Measurements from ENCODE around the gene SRPX.

SRPX gene

DNA sequence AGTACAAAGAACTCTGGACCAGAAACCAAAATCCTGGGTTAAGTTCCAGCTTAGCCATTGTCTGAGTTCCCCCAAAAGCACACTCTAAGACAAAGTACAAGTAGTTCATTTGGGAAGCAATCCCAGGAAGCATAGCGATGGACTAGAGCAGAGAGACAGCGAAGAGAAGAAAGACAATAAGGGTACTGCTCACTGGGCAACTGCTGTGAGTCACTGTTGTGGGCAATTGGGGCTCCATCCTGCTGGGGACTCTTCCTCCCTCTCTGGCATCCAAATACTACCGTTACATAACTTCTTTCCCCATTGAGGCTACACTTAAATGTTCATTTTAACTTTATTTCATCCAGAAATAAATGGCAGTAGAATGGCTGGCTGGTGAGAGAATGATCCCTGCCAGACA lies 14.1 kb downstream of the SRPX start:
- DNase-seq (ENCODE audit: low read depth), result no peak

DNA sequence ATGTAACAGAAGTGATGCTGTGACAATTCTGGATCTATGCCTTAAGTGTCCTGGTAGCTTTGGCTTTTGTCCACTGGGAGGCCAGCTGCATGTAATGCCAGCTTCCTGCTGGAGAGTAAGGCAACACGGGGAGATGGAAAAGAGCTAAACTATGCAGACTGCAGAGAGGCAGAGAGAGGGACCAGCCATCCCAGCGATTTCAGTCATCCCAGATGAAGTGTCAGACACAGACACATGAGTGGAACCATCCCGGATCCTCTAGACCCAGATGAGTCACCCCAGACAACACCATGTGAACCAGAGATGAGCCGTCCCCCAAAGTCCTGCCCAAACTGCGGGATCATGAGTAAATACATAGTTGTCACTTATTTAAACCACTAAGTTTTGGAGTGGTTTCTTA lies 14.6 kb downstream of the SRPX start:
- no peak for DNase-seq (ENCODE audit: low read depth)

DNA sequence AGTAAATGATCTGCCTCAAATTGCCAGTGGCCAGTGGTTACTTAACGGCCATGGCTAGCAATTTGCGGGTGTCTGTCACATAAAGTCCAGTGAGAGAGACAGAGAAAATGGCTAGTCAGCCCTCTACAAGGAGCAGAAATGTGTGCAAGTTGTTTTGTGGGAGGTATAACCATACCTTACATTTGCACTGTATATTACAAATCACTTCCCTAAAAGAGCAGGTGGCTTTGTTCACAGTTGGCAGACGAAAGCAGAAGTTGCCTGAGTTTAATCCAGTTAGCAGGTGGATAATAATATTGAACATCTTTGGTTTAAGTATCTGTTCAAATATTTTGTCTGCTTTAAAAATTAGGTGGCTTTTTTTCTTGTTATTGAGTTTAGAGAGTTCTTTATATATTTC lies 15.6 kb downstream of the SRPX start:
- no peak for DNase-seq (ENCODE audit: low read depth)

DNA sequence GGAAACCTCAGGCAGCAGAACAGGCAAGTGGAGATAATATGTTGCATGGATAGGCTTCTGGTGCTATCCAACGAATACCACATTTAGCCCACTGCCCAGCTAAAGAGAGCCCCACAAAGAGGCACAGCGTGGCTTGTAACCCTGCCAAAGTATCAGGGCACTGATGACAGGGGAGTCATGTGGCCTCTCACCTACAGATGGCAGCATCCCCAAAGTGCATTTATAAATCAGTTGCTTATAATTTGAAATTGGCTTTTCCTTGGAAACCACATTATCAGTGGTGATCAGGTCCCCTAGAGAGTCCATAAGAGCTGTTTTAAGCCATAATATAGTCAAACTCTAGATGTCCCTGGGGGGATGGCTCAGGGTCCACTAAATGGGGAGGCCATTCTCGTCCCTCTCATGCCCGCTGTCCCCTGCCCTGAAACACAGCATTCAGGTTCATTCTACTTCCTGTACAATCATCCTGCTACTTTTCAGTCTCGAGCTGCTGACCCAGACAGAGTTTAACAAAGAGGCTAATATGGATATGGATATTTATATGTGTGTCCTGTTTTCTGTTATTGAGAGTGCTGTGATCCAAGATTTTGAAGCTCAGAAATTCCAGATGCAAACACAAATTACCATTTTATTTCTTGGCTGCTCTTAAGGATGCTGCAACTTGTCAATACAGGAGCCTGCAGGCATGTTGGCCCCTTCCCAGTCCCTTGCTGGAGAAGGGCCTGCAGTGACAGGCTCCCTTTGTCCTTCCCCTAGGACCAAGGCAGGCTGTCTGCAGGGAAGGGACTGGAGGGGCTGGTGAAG lies 28.5 kb downstream of the SRPX start:
- no peak for DNase-seq (ENCODE audit: low read depth)

DNA sequence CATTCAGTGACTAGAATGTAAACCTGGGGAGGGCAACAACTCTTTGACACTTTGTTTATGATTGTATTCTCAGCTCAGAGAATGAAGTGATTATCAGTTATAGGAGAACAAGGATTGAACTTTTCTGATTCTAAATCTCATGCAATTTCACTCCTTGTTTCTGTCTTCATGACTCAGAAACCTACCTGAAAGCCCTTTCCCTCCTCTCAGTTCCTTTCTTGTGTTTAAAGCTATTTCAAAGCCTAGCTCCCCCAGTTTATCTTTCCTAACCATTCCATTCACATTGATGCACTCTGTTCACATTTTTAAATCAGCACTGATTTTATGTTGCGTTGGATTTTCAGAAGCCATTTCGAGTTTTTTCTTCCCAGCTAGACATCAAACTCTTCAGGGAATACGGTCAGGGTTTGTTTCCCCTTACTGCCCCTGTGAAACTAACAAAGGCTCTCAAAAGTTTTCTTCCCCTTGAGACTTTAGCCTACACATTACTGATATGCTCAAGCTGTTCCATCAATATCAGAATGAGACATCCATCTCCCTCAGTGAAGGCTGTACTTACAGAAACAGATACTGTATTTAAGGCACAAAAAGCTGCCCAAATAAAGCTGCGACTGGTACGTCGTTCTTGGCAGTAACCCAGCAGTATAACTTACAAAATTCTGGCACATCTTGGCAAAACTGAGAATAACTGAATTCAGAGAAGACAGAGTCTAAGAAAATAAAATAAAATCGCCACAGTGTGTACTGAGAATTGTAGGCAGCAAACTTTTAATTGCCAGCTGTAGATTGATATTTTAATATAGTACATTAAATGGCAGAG lies 31.0 kb downstream of the SRPX start:
- no peak for DNase-seq (ENCODE audit: low read depth)

DNA sequence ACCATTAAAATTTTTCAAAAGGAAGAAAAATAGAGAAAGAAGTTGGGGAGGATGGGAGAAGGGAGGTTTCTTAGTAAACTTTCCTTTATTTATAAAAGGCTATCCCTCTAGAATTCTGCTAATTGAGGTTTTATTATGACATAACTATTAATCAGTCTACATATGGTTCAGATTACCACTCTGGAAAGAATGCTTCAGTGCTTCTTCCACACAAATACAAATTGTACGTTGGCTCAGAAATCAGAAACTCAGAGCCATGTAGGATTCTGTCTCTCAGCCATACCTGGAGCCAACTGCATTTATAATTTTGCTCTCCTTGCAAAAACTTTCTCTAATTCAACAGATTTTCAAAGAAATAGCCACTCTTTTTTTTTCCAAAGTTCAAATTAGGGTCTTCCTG lies 37.1 kb downstream of the SRPX start:
- DNase-seq (ENCODE audit: low read depth), result no peak

DNA sequence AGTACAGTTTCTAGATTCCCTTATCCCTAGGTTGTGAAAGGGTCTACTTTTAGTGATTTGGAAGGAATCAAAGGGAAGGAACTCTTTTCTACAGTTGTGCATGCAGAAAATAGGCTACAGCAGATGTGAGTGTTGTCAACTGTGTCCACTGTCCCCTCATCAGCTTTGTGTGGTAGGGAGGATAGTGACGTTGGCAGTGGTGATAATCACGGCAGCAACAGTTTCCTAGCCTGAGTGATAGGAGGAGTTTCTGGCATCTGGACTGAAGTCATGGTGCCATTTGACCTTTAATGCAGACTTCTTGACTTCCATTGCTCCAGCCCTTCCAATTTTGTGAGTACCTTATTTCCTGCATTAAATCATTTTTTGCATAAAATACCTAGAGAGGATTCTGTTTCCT lies 39.3 kb downstream of the SRPX start:
- DNase-seq (ENCODE audit: low read depth), result no peak

DNA sequence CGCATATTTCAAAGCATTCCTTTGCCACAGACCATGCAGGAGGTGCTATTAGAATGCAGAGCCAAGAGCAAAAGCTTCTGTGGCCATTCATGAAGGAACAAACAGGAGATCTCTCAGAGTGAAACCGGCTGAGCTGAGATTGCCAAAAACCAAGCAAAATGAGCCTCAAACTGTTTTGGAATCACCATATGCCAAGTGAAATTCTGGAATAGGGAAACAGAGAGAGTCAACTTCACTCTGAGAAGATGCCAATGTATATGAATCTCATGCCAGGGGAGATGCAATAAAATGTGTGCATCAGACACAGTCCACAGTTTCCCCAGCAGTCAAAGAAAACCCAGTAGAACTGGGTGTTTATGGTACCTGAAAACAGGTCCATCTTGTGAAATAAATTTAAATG lies 42.3 kb downstream of the SRPX start:
- DNase-seq (ENCODE audit: low read depth), result no peak

DNA sequence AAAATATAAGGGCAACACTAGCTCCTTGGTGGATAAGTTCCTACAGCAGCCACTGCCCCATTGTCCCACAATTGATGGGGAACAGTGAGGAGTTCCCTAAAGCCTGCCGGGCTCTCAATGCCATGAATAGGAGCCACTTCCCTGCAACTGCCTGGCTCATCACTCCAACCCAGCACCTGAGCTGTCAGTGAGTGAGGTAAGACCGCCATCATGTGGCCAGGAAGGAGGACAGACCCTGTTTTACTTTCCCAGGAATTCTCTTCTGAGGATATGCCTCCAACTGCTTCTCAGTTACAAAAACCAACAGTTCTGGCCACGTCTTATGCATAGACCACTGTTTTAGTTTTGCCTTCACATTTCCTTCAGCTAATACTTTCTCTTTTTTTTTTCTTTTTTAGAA lies 45.5 kb downstream of the SRPX start:
- DNase-seq (ENCODE audit: low read depth), result no peak

DNA sequence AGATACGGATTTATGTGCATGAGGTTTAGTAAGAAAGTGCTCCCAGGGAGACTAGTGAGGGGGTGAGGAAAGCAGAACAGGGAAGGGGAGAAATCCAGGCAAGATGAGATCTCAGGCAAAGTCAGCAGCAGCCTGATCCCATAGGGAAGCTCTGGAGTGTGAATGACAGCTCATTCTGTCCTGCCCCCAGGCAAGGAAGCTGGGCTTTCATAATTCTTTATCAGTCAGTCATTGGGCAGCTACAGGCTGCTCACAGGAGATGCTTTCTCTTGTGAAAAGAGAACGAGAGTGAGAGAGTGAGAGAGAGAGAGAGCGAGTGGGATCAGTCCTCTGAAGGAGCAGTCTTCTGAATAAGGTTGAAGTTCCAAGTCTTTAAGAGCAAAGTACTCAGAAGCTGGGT lies 48.1 kb downstream of the SRPX start:
- DNase-seq (ENCODE audit: low read depth), result no peak

DNA sequence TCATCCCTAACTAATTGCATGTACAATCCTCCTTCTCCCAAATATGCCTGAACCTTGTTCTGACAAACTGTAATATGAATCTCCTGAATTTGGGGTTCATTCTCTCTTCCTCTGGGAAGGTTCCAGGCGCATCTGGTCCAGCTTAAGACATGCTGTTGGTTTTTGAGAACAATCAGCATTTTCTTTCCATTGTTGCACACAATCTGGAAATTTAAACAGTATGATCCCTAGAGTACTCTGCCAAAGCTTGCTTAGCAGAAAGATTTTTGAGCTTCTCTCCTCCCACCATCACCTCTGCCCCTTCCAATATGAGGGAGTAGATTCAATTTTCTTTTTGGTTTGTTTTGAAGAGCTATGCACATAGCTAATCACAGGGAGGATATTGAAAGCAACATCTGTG lies 50.1 kb downstream of the SRPX start:
- DNase-seq (ENCODE audit: low read depth), result no peak

DNA sequence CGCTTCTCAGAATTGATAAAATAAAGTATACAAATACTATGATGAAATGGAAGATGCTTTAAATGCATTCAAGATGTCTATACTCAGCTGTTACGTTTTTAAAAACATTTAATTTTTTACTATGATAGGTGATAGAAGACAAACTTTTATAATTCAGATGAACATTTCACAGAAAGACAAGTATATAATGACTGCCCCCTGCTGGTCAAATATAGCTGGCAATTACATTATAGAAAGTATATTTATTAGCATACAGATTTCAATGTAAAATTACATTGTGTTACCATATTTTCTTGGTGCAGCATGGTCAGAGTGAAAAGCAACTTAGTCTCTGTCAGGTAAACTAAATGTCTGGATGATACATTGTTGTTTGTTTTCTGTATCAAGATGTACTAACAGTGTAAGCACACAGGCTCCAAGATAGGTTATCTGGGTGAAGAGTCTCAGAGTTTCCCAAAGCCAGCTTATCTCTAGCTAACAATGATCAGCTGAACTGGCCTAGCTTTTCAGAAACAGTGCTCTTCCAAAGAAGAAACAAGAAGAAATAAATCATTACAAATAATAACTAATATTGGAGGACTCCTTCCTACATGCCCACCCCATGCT lies 54.1 kb downstream of the SRPX start:
- no peak for DNase-seq (ENCODE audit: low read depth)

DNA sequence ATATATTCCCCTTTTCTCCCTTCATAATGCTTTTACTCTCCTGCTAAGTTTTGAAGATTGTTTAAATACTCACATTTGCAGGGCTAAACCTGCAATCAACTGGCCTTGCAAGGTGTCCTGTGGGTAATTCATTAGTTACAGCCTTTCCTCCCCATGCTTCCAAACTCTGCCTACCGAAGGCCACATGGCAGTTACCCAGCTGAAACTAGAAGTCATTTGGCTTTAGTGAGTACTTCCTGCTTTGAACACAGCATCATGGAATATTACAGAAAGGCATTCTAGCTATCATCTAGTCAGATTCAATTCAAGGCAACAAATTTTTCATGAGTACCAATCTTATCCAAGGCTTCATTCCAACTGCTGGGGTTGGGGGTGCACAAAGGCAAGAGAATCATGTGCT lies 55.6 kb downstream of the SRPX start:
- no peak for DNase-seq (ENCODE audit: low read depth)

DNA sequence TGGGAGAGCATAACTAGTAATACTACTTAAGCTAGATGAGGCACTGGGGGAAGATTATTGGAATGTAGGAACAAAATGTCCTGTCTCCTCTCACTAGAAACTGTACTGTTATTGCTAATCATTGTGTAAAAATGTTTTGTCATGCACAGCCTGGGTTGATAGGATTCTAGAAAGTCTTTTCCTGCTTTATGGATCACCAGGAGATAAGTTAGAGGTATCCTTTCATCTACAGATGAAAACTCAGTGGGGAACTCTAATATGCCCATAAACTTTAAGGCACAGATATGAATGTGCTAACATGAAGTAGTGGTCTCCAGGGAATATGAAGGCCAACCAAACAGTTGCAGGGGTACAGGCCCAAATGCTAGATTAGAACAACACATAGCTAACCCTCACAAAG lies 57.5 kb downstream of the SRPX start:
- no peak for DNase-seq (ENCODE audit: low read depth)

DNA sequence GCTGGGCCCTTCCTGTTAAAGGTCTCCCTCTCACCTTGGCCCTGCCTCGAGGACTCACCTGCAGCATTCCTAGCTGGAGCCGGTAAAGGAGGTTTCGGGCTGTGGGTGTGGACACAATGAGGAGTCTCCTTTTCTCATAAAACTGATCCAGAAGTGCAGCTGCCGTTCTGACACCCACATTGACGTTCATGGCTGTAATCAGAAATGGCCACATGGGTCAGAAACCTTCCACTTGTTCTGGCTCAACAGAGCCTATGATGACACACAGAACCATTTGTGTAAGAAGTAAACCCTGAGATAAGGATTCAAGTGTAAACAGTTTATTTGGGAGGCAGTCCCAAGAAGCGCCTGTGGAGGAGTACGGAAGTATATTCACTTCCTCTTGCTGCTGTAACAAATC lies 63.8 kb downstream of the SRPX start:
- DNase-seq (ENCODE audit: low read depth), result no peak

DNA sequence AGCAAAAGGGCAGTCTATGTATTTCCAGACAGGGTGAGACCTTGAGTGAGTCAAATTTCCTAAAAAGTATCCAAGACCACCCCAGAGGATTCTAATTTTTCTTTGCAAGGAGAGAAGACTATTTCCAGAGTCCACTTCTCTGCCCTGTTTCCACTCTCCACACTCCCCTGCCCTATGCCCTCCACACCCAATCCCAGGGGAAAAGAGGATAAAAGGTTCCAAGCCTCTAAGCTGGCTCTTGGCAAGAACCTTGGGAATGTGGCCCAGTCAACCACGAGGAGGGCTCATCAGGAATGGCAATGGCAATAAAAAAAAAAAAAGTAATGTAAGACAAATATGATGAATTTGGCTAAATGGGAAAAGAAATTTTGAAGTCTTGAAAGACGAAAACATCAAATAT lies 65.9 kb downstream of the SRPX start:
- DNase-seq (ENCODE audit: low read depth), result no peak

DNA sequence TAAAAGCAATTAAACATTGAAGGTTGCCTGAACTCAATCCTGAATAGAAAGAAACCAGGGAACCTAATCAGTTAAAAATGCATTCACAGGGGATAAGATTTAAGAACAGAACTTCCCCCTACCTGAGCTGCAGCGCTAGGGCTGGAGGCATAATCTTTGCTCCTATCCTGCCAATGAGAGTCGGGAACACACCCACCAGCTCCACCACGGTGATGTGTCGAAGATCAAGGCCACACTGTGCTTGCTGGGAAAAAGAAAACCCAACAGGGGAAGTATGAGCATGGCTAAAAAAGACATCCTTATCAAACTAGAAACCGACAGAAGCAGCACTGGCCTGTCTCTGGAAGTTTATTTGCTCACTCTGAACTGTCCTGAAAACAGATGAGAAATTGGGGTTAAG lies 66.3 kb downstream of the SRPX start:
- no peak for DNase-seq (ENCODE audit: low read depth)

DNA sequence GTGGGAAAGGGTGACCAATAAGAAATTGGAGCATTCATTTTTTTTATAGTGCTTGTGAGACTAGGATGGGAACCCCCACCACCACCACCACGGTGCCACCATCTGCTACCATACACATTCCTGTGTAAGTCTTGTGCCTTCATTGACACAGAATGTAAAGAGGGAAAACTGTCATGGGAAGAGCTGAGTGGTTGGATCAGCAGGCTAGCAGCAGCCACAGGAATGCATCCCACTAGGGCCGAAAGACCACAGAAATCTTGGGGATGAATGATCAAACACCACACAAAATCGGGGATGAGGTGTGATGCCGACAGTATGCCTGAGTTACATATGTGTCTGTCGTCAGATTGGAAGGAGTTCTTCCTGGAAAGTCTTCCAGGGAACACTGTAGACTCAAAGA lies 69.2 kb downstream of the SRPX start:
- DNase-seq (ENCODE audit: low read depth), result no peak

DNA sequence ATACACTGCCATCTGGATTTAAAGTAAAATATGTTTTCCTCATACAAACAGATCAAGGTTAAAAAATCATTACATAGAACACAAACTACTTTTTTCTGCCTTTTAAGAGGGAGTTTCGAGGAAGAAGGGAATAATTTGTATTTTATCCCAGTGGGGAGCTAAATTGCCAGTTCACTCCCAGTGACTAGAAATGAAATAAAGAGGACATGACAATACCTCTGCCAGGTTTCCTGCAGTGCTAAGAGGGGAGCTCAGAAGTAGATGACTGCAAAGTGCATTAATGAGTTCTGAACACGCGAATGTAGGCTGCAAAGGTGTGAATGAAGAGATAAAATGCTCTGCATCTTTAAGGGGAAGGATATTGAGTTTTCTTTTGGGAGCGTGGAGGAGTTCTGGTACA lies 69.7 kb downstream of the SRPX start:
- DNase-seq (ENCODE audit: low read depth), result no peak

DNA sequence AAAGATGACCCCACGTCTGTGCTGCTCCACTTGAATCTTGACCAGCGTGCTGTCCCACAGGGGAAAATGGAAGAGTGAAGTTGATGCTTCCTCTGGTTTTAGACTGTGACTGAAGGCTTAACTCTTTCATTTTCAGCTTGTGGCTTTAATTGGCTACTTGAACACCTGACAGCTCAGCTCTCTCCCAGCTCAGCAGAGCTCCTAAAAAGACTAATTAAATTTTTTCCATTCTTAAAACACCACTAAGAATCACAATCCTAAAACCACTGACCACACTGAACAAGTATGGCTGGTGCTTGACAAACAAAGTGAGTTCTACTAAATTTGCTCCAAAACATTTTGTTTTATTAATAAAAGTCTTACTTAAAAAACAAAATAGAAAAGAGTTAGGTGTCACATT lies 71.7 kb downstream of the SRPX start:
- no peak for DNase-seq (ENCODE audit: low read depth)

DNA sequence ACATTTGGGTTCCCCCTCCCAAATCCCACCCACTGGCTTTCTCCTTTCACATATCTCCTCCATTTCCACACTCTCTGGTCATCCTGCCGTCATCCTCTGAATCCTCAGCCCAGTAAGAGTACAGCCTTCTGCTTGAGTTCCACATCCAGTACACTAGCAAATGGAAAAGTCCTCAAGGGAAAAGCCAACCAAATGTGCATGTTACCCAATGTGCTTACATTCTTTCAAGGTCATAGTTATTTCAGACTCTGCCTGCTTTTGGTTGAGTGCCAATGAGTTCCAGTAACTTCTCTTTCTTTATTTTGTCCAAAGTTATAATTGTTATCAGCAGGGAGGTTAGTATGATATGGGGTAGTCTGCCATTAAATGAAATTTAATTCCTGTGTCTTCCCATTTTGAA lies 78.1 kb downstream of the SRPX start:
- DNase-seq (ENCODE audit: low read depth), result no peak

DNA sequence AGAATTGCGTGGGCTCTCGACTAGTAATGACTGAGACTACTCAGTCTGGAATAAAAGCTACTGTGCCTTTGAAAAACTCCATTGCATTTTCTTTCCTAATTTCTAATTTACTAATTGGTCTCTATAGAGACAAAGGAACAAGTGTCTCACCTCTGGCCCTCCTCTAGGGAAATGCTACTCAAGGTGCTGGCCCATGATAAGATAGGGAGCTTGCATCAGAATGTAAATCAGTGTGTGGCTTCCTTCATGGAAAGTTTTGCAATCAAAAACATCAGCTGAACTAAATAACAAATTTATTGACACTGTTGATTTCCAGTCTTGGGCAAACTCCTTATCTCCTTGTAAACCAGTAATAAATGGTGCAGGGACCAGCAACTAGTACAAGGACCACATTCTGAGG lies 81.8 kb downstream of the SRPX start:
- no peak for DNase-seq (ENCODE audit: low read depth)

DNA sequence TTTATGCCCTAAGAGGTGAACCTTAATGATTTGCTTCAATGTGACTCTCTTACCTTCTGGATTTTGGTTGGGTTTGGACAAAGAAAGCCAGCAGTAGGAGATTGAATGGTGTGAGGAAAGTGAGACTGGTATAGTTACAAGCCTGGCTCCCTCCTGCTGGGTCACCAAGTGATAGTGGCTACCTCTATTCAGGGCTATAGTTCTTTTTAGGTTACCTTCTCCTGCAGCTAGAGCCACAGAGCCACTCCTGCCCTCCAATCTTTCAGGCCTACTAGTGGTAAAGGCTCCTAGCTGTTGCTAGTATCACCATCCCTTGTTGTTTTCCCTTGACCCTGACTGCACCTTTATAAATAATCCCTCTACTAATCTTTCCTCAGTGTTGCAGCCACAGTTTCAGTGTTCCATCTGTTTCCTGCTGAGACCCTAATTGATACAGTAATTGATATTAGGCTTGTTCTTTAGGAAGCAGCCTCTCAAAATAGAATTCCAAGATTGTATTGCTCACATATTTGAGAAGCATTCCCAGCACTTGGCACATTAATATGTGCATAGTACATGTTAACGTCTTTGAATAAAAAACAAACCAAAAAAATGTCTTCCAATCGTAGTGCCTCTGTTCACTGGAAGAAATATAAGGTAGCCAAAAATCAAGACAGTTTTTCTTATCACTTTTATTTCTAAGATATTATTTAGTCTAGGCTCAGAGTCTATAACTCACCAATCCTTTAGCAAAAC lies 82.3 kb downstream of the SRPX start:
- DNase-seq (ENCODE audit: low read depth), result no peak

Data from stimulated activated CD8-positive, alpha-beta memory T cell treated with anti-CD3 and anti-CD28 coated beads, Interleukin-4, amount 100 ng/mL, for 24 hours (primary cell).